Smooth muscle cell (in vitro differentiated cells): ENCODE results near the gene RBCK1. TPM values are rescaled to one million over a fixed set of nuclear protein-coding genes. Genes with fewer than 3 reads are reported as not detected.

ENCODE experiments used
- DNase-seq: peaks from one replicate; lab custom pipeline; 2025; ENCODE audit not compliant: unreplicated experiment; lab: John Stamatoyannopoulos, UW
- H2AFZ ChIP-seq: fragments of 200-600 bp; sonication (generic); 2 replicates; pipeline ENCODE4 v1.6.0; 2016; ENCODE audit warnings: antibody characterized with exemption, low read depth, mild to moderate bottlenecking
- H3F3A ChIP-seq: fragments of 200-600 bp; sonication (generic); 2 replicates; pipeline ENCODE4 v1.6.0; 2017; ENCODE audit warnings: antibody characterized with exemption, low read depth
- H3K27ac ChIP-seq: fragments of 200-600 bp; sonication (generic); 2 replicates; pipeline ENCODE4 v1.5.1; 2016; ENCODE audit warnings: low read depth, mild to moderate bottlenecking
- H3K27me3 ChIP-seq: fragments of 200-600 bp; sonication (generic); 2 replicates; pipeline ENCODE4 v1.6.1; 2016; ENCODE audit warnings: low read depth, mild to moderate bottlenecking
- H3K36me3 ChIP-seq: fragments of 200-600 bp; sonication (generic); 2 replicates; pipeline ENCODE4 v1.5.1; 2016; ENCODE audit warnings: low read depth
- H3K4me1 ChIP-seq: fragments of 200-600 bp; sonication (generic); 2 replicates; pipeline ENCODE4 v1.5.1; 2016; ENCODE audit warnings: low read depth
- H3K4me2 ChIP-seq: fragments of 200-600 bp; sonication (generic); 2 replicates; pipeline ENCODE4 v1.6.0; 2016; ENCODE audit warnings: mild to moderate bottlenecking
- H3K4me3 ChIP-seq: fragments of 200-600 bp; sonication (generic); 2 replicates; pipeline ENCODE4 v1.5.1; 2016; ENCODE audit warnings: mild to moderate bottlenecking
- H3K79me2 ChIP-seq: fragments of 200-600 bp; sonication (generic); 2 replicates; pipeline ENCODE4 v1.6.0; 2016; ENCODE audit warnings: low read depth, mild to moderate bottlenecking
- H3K9ac ChIP-seq: fragments of 200-600 bp; sonication (generic); 2 replicates; pipeline ENCODE4 v1.6.0; 2016; ENCODE audit warnings: low read depth
- H3K9me3 ChIP-seq: fragments of 200-600 bp; sonication (generic); replicated peaks from 2 replicates; pipeline ENCODE4 v1.5.1; 2016; ENCODE audit warnings: low read depth
- H4K20me1 ChIP-seq: fragments of 200-600 bp; sonication (generic); 2 replicates; pipeline ENCODE4 v1.6.0; 2016; ENCODE audit warnings: low read depth
- WGBS: methylation state at CpG from one replicate; pipeline ENCODE4 v1.1.7; 2016; ENCODE audit warnings: low lambda C conversion rate; 5-methylcytosine and 5-hydroxymethylcytosine counted together
- polyA plus RNA-seq: library from polyadenylated mRNA; unstranded; fragments of >200 nt; fragmentation: Nextera tagmentation; extraction: Ambion mirVana; gene quantifications from 2 replicates; pipeline ENCODE4 v1.2.1, GENCODE V29; 2016
- total RNA-seq: library from RNA; depleted of rRNA; stranded (reverse); fragments of >200 nt; gene quantifications from 2 replicates; pipeline ENCODE4 v1.2.3, GENCODE V29; 2014
- TF ChIP-seq, protein P1 (sequence below): fragments of 200-600 bp; sonication (generic); IDR thresholded peaks from 2 replicates; pipeline ENCODE4 v1.5.1; 2017; ENCODE audit warnings: borderline replicate concordance, mild to moderate bottlenecking, antibody characterized with exemption; ENCODE audit not compliant: insufficient read depth, poor library complexity, severe bottlenecking

Gene RBCK1
- total and polyA plus RNA-seq, 2 experiments from 2014 or later = 43.0 to 53.9 TPM

DNA sequence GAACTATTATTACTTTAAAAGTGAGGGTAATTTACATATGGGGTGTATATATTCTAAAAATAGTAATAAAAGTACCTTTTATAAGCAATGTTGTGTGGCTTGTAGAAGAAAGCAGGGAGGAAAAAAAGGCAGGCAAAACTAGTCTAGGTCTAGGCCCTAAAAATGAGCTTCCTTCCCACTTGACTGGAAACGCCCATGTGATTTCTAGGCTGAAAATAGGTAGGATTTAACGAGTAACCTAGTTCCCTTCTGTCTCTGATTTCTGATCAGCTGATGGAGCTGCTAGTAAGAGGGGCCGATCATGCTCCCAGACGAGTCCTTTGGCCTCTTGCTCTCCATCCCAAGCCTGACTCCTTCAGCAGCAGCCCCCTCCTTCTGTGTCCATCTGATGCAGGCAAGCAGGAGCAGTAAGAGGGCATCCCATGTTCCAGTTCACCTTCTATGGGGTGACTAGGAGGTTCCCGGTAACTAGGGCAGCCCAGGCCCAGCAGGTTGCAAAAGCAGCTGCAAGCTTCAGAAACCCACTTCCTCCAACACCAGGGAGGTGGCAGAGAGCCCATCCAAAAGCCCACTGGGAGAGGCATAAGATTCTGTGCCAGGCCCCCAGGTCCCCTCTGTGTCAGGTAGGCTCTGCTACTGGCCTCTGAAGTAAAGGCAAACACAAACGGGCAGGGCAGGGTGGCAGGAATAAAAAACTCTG, 29.8 kb downstream of the RBCK1 start:
- H3K36me3 ChIP-seq = no peaks in the 10 kb centered on the region
- no peak for DNase-seq
- H3K4me2 ChIP-seq = no peak overlapping the region
- no peaks in the 10 kb centered on the region for H3K4me1 ChIP-seq
- no peak overlapping the region for H3K9ac ChIP-seq
- H4K20me1 ChIP-seq = peaks cover 40% of the 10 kb centered on the region
- H2AFZ ChIP-seq = no peak overlapping the region
- no peak overlapping the region for H3K4me3 ChIP-seq
- TF ChIP-seq, protein P1, sequence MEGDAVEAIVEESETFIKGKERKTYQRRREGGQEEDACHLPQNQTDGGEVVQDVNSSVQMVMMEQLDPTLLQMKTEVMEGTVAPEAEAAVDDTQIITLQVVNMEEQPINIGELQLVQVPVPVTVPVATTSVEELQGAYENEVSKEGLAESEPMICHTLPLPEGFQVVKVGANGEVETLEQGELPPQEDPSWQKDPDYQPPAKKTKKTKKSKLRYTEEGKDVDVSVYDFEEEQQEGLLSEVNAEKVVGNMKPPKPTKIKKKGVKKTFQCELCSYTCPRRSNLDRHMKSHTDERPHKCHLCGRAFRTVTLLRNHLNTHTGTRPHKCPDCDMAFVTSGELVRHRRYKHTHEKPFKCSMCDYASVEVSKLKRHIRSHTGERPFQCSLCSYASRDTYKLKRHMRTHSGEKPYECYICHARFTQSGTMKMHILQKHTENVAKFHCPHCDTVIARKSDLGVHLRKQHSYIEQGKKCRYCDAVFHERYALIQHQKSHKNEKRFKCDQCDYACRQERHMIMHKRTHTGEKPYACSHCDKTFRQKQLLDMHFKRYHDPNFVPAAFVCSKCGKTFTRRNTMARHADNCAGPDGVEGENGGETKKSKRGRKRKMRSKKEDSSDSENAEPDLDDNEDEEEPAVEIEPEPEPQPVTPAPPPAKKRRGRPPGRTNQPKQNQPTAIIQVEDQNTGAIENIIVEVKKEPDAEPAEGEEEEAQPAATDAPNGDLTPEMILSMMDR = no peak
- H3F3A ChIP-seq = peaks cover 7% of the 10 kb centered on the region
- H3K27me3 ChIP-seq = no peaks in the 10 kb centered on the region
- no peak overlapping the region for H3K27ac ChIP-seq
- 96% methylated on average over 6 of the region's 6 CpGs for WGBS
- H3K9me3 ChIP-seq = no peaks in the 10 kb centered on the region
- no peaks in the 10 kb centered on the region for H3K79me2 ChIP-seq

DNA sequence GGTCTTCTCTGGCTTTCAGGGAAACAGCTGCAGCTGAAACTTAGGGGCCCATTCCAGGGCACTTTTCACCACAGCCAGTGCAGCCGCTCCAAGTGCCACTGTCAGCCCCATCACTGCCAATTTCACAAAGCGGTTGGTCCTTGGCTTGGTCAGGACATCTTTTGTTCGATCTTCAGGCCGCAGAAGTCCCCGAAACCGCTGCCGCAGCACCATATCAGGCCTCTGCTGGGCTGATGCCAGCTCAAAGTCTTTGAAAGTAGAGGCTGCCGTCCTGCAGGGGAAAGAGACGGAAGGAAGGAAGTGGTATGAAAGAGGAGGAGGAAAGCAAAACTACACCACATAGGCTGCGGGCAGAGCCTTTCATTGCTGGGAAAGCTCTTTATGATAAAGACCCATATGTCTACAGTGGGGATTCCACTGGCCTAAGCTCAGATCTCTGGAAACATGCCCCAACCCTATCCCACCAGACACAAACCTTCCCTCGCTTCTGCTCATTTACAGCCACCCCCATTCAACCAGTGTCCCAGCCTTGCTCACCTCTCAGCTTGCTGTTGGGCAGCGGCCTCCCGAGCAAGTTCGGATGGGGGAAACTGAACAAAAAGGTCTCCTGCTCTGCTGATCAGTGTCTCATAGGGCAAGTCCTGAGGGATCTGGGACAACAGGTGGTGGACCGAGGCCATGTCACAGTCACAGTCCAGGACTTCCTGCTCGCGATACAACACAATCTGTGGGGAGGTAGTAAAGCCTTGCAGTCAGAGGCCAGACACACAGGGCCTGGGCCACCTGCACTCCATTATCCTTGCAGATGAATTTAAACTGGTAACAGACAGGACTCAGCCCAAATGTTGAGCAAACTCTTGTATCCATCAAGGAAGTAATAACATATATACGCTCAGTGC, 30.7 kb downstream of the RBCK1 start:
- Histone ChIP-seq H3K9ac (no peak overlapping the region), H3K4me2 (no peak overlapping the region), H3K4me1 (no peaks in the 10 kb centered on the region), H3K79me2 (no peaks in the 10 kb centered on the region), H4K20me1 (peaks cover 49% of the 10 kb centered on the region), H3K4me3 (no peak overlapping the region), H3K9me3 (no peaks in the 10 kb centered on the region), H3K36me3 (no peaks in the 10 kb centered on the region), H3K27ac (no peak overlapping the region), H3F3A (peaks cover 4% of the 10 kb centered on the region), H3K27me3 (no peaks in the 10 kb centered on the region), H2AFZ (no peak overlapping the region)
- 94% methylated on average over 18 of the region's 18 CpGs for WGBS
- no peak for DNase-seq
- TF ChIP-seq, protein P1 = no peak

DNA sequence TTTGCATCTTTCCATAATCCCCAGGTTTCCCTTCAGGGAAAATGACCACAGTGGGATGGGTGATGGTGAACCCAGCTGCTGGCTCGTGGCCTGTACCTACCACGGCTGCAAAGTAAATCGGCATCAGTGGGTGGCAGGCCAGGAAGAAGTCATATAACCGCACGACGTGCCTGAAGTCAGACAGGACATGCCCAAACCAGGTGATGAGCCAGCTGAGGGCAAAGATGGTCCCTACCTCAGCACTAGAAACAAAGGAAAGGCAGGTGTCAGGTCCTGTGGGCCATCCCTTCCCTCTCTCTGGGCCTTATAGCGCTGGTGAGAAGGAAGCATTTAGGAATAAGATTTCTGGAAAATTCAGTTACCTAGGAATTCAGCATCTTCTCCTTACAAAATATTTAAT, 32.0 kb downstream of the RBCK1 start:
- Histone ChIP-seq H3F3A (peaks cover 4% of the 10 kb centered on the region), H3K27ac (no peak overlapping the region), H3K9me3 (no peaks in the 10 kb centered on the region), H3K79me2 (peaks cover 2% of the 10 kb centered on the region), H3K4me2 (no peak overlapping the region), H3K9ac (no peak overlapping the region), H3K4me1 (no peaks in the 10 kb centered on the region), H4K20me1 (peaks cover 54% of the 10 kb centered on the region), H2AFZ (no peak overlapping the region), H3K36me3 (no peaks in the 10 kb centered on the region), H3K27me3 (no peaks in the 10 kb centered on the region), H3K4me3 (no peak overlapping the region)
- TF ChIP-seq, protein P1 = no peak
- DNase-seq = no peak
- WGBS = 96% methylated on average over 7 of the region's 7 CpGs
